GM19324 (cell line): ENCODE results near the gene RHBDL1.
"Not testable (repeated sequence)": the region's sequence is repeated elsewhere in the genome, so short reads cannot be mapped to it uniquely, and the experiment has no call there.

Experiments
- ATAC-seq: cut with Tn5 transposase; IDR thresholded peaks from one replicate; pipeline ENCODE4 v1.9.1; 2021; ENCODE audit warnings: mild to moderate bottlenecking, moderate library complexity; ENCODE audit not compliant: unreplicated experiment, low FRiP score

RHBDL1 gene

DNA sequence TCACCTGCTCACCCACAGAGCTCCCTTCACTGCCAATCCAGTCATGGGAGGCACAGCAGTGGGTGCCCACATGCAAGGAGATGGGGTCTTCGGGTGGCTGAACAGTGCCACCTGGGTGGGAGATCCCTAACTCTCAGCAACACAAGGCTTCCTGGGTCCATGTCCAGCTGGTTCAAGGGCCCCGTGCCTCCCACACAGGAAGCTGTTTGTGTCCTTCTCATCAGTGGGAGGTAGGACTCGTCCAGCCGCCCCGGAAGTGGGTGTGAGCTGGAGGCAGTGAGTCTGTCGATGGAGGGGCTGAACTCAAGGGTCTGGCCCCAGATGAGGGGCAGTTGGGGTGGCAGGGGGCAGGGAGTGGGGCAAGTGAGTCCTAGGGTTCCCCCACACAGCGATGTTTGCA lies 28.6 kb downstream of the RHBDL1 start:
- ATAC-seq = no peak

DNA sequence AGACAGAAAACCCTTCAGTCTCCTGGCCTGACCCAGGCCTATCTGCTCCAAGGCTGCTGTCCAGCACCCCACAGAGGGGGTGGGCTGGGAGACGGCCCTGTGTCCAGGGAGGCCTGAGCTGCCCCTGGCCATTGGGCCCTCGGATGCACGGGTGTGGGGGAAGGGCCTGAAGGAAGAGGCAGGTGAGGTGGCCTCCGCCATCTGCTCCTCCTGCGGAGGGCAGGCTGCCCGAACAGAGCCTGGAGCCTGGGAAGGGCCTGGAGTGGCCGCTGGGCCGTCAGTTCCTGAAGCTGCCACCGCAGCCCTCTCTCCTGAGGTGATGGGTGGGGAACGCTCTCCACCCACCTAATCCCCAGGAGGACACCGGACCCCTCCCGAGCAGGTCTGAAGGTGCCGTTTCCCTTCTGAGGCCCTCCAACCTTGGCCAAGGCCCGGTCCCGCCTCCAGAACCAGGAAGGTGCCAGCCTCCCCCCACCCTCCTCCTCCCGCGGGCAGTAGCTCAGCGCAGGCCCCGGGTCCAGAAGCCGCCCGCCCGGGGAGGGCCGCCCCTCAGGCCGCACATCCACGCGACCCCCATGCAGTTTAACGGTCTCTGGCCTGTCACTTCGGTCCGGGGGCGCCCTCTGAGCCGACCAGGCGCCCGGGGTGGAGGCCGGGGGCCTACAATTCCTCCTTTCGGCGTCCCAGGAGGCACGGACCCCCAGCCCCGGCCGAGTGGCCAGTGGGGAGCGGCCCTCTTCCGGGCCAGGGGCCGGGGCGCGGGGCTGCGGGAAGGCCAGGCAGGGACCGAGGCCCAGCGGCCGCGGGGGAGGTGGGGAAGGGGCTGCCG lies 29.3 kb downstream of the RHBDL1 start:
- ATAC-seq = no peak

DNA sequence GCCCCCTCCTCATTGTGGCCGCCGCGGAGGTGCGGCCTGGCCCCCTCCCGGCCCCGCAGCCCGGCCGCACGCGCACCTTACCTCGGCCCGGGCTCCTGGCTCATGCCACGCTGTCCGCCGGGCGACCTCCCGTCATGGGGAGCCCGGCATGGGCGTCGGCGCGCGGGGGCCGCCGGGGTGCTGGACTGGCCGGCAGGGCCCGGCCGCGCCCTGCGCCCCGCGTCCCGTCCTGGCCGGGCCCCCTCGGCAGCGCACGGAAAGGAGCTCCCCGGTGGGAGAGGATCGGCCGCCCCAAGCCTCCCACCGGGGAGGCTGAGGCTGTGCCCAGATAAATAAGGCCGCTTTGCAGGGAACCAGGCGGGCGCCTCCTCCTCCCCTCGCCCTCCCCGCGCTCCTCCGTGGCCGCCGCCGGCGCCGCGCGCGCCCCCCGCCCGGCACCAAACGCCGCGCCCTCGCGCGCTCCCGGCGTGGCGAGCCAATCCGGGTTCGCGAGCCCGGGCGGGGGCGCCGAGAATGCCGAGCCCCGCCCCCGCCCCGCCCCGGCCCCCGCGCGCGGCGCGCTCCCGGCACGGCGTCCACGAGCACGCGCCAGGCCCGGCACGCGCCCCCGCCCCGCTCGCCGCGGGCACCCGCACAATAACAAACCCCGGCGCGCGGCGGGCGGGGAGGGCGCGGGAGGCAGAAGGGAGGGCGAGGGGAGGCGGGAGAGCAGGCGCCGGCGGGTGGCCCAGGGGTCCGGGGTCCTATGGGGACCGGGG lies 30.1 kb downstream of the RHBDL1 start, which contains the start of gene FBXL16:
Gene FBXL16, minus strand, starts transcription at position 371 of the 758 bp plus-strand sequence. CDS start 8,396 bp downstream, outside the sequence.
- ATAC-seq = no peak

DNA sequence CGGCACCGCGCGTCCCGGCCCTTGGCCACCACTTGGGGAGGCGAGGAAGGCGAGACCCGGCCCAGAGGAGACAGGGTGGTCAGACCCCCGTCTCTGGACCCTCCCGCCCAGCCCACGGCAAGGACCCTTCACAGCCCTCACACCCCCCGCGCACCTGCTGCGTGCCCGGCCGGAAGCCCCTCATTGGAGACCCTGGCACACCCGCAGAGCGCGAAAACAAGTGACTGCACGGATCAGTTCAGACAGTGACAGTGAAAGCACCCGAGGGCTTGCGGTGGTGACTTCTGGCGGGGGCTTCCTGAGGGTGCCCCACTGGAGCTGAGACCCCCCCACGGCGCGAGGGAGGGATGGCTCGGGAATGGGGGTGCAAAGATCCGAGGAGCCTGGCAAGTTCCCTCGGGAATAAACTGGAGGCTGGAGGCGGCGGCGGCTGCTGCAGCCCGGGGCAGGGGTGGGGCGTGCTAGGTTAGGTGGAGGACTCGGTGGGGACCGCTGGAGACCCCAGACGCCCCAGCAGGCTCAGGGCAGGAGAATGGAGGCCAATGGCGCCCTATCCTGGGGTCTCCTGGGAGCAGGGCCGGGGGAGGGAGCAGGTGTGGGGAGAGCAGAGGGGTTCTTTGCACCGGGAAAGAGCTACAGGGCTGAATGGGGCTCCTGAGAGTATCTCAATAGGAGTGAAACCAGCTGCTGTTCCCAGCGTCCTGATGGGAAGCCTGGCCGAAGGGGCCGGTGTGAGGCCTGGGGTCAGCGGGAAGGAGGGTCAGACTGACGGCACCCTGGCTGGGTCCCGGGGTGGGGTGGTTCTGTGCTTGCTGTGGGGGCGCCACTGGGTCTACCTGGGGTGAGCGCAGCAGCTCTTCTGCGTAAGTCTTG lies 31.0 kb downstream of the RHBDL1 start:
- ATAC-seq = no peak

DNA sequence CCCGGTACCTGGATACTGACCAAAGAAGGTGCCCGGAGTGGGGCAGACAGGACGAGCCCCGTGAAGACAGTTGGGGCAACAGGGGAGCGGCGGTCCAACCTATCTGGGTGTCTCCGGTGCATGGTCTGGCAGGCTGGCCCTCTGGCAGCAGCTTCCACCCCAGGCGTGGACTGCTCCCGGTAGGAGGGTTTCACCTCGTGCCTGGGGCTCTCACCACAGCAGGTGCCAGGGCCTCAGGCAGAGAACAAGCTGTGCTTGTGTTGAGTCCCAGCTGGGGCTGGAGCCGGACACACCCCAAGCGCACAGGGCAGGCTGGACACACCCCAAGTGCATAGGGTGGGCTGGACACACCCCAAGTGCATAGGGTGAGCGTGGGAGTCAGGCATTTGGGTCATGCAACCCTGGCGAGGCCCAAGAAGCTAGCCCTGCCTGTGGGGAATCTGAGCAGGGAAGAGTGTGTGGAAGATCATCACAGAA lies 31.6 kb downstream of the RHBDL1 start:
- ATAC-seq = no peak

DNA sequence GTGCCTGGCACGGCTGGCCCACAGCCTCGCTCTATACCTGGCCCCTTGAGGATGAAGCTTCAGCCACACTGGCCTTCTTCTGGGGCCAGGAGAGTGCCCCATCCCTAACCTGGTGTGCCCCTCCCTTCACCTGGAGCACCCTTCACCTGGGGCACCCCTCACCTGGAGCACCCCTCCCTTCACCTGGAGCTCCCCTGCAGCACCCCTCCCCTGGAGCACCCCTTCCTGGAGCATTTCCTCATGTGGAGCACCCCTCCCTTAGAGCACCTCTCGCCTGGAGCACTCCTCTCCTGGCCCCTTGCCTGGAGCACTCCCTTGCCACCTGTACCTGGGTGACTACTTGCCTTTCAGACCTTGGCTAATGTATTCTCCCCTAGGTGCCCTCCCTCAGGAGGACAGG lies 32.5 kb downstream of the RHBDL1 start:
- ATAC-seq = no peak

DNA sequence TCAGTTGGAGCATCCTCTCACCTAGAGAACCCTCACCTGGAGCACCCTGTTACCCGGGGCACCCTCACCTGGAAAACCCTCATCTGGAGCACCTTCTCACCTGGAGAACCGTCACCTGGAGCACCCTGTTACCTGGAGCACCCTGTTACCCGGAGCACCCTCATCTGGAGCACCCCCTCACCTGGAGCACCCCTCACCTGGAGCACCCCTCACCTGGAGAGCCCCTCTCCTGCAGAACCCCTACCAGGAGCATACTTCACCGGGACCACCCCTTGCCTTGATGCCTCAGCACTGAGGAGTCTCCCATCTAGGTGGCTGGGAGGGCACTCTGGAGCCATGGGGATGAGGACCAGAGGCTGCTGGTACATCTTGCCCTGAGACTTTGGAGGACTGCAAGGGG lies 33.5 kb downstream of the RHBDL1 start:
- ATAC-seq = no peak

DNA sequence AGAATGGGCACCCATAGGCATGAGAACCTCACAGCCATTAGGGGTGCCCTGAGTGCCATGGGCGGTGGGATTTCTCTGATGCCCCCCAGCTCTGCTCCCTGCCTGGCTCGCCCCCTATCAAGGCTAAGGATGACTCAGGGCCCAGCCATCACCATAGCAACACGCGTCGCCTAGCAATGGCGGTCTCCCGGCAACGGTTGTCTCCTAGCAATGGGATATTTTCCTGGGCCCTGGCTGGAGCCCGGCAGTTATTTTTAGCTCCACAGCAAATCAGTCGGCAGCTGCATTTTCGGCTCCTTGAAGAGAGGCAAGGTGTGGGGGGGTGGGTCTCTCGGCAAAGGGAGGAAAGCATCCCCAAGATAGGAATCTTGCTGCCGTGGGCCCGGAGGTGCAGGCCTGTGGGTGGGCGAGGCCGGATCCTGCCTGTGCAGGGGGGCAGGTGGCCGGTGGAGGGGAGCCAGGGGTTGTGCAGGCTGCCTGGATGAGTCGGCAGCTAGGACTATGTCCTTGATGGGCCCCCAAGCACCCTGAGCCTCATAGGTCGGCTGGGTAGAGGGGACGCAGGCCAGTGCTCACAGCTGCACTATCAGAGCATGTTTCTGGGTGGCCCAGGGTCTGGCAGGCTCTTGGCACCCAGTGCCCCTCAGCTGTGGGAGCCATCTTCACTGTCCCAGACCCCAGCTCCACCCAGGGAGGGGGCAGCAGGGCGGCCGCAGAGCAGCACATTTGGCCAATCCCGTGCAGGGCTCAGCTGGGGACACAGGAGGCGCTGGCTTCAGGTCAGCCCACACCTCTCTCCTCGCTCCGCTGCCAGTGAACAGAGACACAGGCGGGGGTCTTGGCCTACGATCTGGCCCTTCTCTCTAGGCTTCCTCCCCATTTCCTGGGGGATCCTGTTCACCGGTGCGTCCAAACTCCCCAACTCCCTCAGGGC lies 34.4 kb downstream of the RHBDL1 start:
- ATAC-seq = no peak

DNA sequence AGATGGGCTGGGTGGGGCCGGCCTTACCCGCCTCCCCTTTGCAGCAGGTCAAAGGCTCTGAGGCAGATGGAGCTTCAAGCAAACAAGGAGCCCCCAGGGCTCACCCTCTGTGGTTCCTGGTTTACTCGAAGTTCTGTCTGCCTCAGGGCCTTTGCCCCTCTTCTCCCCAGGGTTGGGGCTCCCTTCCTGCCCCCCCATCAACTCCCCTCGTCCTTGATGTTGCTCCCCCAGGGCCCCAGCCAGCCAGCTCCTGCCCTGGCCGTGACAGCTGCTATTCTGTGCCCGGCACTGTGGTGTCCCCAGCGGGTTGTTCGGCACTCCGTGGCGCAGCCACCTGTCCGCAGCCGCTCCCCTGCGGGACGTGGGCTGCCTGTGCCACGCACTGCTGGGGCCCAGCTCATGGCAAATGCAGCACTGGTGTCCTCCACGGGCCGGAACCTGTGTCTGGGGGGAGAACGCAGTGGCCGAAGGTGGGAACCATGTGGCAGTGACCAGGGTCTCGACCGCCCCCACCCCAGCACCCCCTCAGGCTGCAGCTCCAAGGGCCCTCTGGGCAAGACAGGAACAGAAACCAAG lies 35.1 kb downstream of the RHBDL1 start:
- ATAC-seq = no peak

DNA sequence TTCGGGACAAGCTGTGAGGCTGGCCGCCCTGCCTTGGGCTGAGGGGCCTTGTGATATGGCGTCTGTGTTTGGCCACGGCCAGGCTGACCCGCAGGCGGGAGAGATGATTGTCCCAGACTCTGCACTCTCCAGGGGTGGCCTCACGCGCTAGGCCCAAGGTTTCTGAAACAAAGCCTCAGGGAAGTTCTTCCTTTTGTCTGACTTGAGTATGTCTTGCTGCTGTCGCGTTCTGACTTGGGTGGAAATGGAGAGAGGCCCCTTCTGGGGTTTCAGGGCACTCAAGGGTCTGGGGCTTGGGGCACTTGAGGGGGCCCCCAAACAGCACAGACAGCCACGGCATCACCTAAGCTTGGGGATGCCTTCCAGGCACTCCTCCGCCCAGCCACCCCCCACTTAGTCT lies 35.6 kb downstream of the RHBDL1 start:
- ATAC-seq = no peak

DNA sequence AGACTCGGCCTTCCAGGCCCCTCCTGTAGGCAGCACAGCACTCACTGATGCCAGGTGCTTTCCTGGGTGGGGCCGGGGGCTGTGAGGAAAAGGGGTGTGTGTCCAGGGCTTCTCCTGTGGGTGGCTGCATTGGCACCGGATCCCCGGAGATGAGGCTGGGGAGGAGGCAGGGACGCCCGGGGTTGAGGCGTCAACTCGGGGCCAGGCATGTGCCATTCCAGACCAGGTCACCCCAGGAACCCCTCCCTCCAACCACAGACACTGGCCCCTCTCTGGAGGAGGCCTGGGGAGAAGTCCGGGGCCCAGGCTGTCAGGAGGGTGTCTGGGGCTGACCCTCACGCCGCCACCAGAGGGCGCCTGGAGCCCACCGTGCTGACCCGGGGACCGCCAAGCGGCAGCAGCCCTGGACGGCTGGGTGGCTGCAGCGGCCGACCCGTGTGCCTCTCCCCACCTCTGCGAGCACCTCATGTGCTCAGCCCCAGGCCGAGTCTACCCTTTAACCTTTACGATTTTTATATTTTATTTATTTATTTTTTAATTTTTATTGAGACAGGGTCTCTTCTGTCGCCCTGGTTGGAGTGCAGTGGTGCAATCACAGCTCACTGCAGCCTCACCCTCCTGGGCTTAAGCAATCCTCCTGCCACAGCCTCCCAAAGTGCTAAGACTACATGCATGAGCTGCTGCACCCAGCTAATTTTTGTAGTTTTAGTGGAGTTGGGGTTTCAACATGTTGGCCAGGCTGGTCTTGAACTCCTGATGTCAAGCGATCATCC lies 36.3 kb downstream of the RHBDL1 start:
- ATAC-seq = no peak

DNA sequence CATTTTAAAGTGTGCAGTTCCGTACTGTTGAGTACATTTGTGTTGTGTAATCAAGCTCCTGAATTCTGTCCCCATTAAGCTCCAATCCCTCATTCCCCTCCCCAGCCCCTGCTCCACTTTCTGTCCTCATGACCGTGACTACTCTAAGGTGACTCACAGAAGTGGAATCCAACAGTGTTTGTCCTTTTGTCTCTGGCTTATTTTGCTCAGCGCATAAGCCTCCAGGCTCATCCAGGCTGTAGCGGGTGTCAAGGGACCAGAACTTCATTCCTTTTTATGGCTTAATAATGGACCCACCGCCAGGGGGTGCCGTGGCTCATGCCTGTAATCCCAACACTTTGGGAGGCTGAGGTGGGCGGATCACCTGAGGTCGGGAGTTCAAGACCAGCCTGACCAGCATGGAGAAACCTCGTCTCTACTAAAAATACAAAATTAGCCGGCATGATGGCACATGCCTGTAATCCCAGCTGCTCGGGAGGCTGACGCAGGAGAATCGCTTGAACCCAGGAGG lies 37.3 kb downstream of the RHBDL1 start:
- ATAC-seq = not testable (repeated sequence)

DNA sequence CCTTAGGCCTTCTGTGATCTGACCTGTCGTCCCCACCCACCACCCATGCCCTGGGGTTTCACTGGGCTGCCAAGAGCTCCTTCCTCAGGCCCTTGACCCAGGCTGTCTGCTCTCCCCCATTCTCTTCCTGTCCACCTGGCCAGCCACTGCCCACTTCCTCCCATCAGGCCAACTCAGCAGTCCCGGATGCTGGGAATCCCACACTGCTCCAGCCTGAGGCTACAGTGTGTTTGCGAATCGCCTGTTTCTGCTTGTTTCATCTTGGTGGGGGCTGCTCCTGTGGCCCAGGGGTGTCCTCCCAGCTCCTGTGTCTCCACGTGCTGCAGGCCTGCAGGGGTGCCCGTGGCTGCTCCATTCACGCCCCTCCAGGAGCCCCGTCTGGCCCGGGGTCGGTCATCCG lies 38.6 kb downstream of the RHBDL1 start:
- no peak for ATAC-seq

DNA sequence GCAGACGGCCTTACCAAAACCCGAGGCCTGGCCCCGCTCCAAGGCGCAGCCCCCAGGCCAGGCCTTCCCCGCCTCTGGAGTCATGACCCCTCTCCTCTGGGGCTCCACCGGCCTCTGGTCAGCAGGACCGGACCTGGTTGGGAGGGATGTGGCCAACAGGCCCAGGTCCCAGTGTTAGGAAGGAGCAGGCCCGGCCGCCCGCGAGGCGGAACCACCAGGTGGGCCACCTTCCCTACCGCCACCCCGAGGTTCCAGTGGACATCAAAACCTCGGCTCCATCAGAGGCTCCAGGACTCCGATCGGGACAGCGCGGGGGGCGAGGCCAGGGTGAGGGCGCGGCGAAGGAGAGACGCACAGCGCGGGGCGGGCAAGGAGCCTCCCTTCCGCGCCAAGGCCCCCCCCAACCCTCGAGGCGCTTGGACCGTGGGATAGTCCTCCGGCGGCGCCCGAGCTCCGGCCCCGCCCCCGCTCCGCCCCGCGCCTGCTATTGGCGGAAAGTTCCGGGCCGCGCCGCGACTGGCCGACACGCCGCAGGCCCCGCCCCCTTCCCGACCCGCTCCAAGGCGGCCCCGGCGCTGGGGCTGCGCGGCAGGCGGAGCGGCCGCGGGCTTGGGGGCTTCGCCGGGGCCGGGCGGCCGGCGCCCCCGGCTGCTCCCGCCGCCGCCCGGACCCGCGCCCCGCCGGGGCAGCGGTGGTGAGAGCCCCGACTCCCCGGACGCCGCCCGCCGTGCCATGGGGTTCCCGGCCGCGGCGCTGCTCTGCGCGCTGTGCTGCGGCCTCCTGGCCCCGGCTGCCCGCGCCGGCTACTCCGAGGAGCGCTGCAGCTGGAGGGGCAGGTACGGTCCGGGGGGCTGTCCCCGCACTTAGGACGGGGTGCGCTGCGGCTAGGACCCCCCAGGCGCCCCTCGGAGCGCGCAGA lies 39.3 kb downstream of the RHBDL1 start, which contains the start of gene METRN:
Gene METRN, plus strand, starts transcription at position 561 of the 919 bp plus-strand sequence. Its CDS starts 172 bp downstream, at position 733.
- peak; percentile 76 for ATAC-seq

DNA sequence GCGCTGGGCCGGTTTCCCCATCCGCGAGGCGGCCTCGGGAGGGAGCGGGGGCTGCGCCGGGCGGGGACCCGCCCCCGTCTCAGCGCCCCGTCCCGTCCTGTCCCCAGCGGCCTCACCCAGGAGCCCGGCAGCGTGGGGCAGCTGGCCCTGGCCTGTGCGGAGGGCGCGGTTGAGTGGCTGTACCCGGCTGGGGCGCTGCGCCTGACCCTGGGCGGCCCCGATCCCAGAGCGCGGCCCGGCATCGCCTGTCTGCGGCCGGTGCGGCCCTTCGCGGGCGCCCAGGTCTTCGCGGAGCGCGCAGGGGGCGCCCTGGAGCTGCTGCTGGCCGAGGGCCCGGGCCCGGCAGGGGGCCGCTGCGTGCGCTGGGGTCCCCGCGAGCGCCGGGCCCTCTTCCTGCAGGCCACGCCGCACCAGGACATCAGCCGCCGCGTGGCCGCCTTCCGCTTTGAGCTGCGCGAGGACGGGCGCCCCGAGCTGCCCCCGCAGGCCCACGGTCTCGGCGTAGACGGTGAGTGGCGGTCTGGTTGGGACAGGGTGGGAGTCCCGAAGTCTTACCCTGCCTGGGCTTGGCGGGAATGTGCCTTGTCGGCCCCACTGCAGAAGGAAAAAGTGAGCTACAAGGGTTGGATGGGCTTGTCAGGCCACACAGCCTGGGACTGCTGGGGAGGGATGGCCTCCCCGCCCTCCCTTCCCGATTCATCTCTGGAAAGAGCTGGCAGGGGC lies 40.2 kb downstream of the RHBDL1 start:
- peak; percentile 24 for ATAC-seq

DNA sequence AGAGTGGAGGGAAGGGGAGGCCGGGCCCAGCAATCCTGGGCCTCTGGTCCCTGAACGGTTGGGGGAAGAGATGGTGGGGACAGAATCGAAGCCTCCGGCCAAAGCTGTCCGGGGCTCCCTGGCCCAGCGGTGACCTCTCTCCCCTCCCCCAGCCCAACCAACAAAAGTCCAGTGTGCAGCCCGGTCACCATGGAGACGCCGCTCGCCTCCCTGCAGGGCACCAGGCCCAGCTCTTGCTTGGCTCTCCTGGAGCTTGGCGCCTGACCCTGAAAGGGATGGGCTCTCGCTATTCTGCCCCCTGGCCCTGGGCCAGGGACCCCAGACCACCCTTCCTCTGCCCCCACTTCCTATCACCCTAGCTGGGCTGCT lies 40.7 kb downstream of the RHBDL1 start:
- ATAC-seq = no peak
